ENCODE data around the gene BEST1.
A peak's percentile ranks its signal among the peaks of the same experiment; 100 is the strongest.
"Not testable (repeated sequence)": the region's sequence is repeated elsewhere in the genome, so short reads cannot be mapped to it uniquely, and the experiment has no call there.

BEST1 gene

DNA sequence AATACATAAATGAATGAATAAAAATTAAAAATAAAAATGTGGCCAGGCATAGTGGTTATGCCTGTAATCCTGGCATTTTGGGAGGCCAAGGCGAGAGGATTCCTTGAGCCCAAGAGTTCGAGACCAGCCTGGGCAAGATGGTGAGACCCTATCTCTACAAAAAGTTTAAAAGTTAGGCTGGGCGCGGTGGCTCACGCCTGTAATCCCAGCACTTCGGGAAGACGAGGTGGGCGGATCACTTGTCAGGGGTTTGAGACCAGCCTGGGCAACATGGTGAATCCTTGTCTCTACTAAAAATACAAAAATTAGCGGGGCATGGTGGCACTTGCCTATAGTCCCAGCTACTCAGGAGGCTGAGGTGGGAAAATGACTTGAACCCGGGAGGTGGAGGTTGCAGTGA lies 9.7 kb upstream of the BEST1 start:
- no peak for DNase-seq (ENCODE audit: low read depth)
- H3K4me3 ChIP-seq (ENCODE audit: low read depth, low read length) = no peak overlapping the region

DNA sequence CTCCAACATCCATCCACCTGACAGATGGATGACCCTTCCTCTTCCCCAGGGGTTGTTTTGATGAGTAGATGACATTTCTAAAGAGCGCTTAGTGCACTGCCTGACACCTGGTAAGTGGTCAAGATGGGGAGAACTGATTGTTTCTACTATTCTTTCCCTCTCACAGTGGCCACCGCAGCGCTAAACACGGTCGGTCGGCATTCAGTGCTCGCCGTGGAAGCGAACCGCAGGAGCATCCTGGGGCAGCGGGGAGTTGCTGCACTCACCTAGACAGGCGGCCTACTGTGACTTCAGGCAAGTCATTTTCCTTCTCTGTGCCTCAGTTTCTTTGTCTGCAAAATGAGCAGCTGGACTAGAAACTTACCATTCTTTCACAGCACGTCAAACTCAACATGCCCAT lies 5.0 kb upstream of the BEST1 start:
- H3K4me3 ChIP-seq (ENCODE audit: low read depth, low read length) = no peak overlapping the region
- DNase-seq (ENCODE audit: low read depth) = no peak

- H3K4me3 ChIP-seq (ENCODE audit: low read depth, low read length) = no peak overlapping the region
- no peak for DNase-seq (ENCODE audit: low read depth)
Measured at GRCh38 chr11:61946894-61947293, 3.3 kb upstream of the BEST1 start.

- peak; percentile 70 for DNase-seq (ENCODE audit: low read depth)
- no peak overlapping the region for H3K4me3 ChIP-seq (ENCODE audit: low read depth, low read length)
Measured at GRCh38 chr11:61947486-61948210, 2.5 kb upstream of the BEST1 start.

GRCh38 chr11:61948505-61948904 lies 1.6 kb upstream of the BEST1 start:
- DNase-seq (ENCODE audit: low read depth) = no peak
- H3K4me3 ChIP-seq (ENCODE audit: low read depth, low read length) = no peak overlapping the region

GRCh38 chr11:61949169-61950034 lies 749 bp upstream of the BEST1 start:
- no peak overlapping the region for H3K4me3 ChIP-seq (ENCODE audit: low read depth, low read length)
- peak; percentile 90 for DNase-seq (ENCODE audit: low read depth)

DNA sequence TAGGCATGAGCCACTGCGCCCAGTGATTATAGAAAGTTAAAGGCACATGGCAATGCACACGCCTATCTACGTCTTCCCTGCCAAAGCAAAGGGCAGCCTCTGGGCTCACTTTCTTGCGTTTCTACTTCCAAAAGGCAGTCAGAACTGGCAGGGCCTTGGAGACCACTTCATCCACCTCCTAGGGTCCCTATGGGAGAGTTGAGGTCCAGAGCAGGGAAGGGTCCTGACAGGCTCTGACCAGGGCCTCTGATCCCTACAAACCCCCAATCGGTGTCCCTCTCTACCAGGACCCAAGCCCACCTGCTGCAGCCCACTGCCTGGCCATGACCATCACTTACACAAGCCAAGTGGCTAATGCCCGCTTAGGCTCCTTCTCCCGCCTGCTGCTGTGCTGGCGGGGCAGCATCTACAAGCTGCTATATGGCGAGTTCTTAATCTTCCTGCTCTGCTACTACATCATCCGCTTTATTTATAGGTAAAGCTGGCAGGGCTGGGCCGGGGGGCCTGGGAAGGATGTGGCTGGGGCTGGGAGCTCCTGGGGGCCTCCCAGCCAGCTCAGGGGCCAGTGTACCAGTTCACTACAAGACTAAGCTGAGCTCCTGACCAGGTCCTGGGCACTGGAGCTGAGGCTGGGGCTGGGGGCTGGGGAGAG lies 1.5 kb downstream of the BEST1 start:
- no peak overlapping the region for H3K4me3 ChIP-seq (ENCODE audit: low read depth, low read length)
- DNase-seq (ENCODE audit: low read depth) = no peak

DNA sequence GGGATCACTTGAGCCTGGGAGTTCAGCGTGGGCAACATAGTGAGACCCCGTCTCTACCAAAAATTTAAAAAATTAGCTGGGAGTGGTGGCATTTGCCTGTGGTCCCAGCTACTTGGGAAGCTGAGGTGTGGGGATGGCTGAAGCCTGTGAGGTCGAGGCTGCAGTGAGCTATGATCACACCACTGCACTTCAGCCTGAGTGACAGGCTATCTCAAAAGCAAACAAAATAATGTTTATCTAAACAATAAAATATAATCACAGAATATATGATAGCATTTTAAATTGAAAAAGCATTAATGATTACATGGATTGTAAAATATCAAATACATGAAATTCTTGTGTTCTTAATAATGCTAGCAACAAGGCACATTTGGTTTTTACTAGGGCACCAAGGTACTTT lies 2.7 kb downstream of the BEST1 start:
- H3K4me3 ChIP-seq (ENCODE audit: low read depth, low read length) = no peak overlapping the region
- no peak for DNase-seq (ENCODE audit: low read depth)

DNA sequence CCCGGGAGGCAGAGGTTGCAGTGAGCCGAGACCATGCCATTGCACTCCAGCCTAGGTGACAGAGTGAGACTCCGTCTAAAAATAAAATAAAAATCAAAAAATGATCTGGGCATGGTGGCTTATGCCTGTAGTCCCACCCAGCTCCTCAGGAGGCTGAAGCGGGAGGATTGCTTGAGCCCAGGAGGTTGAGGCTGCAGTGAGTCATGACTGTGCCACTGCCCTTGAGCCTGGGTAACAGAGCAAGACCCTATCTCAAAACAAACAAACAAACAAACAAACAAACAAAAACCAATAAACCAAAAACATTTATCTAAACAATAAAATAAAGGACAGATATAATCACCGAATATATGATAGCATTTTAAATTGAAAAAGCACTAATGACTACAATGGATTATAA lies 3.5 kb downstream of the BEST1 start:
- DNase-seq (ENCODE audit: low read depth); H3K4me3 ChIP-seq (ENCODE audit: low read depth, low read length): not testable (repeated sequence)

- no peak for DNase-seq (ENCODE audit: low read depth)
- H3K4me3 ChIP-seq (ENCODE audit: low read depth, low read length) = peak overlapping the region; percentile 43
Measured at GRCh38 chr11:61954106-61954850, 4.1 kb downstream of the BEST1 start.

- peak overlapping the region; percentile 43 for H3K4me3 ChIP-seq (ENCODE audit: low read depth, low read length)
- peak; percentile 74 for DNase-seq (ENCODE audit: low read depth)
Measured at GRCh38 chr11:61954851-61955421, 4.8 kb downstream of the BEST1 start.

- no peak for DNase-seq (ENCODE audit: low read depth)
- H3K4me3 ChIP-seq (ENCODE audit: low read depth, low read length) = peak overlapping the region; percentile 43
Measured at GRCh38 chr11:61955422-61956135, 5.4 kb downstream of the BEST1 start.

- H3K4me3 ChIP-seq (ENCODE audit: low read depth, low read length) = peak overlapping the region; percentile 43
Measured at GRCh38 chr11:61956191-61957020, 6.3 kb downstream of the BEST1 start.

GRCh38 chr11:61957021-61957770 lies 7.0 kb downstream of the BEST1 start:
- no peak overlapping the region for H3K4me3 ChIP-seq (ENCODE audit: low read depth, low read length)
- DNase-seq (ENCODE audit: low read depth) = no peak

More at GRCh38 chr11:61956191-61957020, 6.3 kb downstream of the BEST1 start:
- no peak for DNase-seq (ENCODE audit: low read depth)

DNA sequence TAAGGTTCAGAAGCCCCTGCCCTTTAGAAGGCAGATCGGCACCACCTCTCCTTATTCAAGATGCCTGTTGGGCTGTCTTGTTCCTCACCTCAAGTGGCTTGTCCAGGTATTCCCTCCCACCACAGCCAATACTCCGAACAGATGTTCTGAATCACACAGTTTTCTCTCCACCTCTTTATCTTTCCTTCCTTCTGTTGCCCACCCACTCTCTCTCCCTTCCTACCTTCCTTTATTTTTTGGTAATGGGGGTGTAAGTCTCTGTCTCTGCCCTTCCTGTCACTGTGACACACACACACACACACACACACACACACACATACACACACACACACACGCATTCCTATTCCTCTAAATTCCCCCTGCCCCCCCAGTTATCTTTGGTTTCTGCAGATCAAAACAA lies 8.4 kb downstream of the BEST1 start:
- DNase-seq (ENCODE audit: low read depth) = no peak
- H3K4me3 ChIP-seq (ENCODE audit: low read depth, low read length) = no peak overlapping the region

DNA sequence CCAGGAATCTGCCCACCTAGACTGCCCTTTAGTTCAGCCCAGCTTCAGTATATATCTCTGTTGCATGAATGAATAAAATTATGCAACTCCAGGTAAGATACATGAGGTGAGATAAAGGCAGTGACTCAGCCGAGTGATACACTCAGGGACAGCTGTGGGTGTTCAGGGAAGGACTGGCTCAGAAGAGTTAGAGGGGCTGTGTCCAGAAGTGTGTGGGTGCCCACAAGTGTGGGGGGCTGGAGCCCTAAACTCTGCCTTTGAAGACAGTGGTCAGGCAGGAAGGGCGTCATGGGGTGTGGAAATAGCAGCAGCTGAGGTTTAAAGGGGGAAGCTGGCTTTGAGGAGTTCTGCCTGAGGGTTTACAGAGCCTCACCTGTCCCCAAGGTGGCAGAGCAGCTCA lies 9.0 kb downstream of the BEST1 start:
- DNase-seq (ENCODE audit: low read depth) = no peak
- H3K4me3 ChIP-seq (ENCODE audit: low read depth, low read length) = no peak overlapping the region

- DNase-seq (ENCODE audit: low read depth) = no peak
- no peak overlapping the region for H3K4me3 ChIP-seq (ENCODE audit: low read depth, low read length)
Measured at GRCh38 chr11:61959678-61960077, 9.5 kb downstream of the BEST1 start.
